Endothelial cell of umbilical vein (primary cell): ENCODE data around the gene SLC24A3. TPM values are rescaled to one million over a fixed set of nuclear protein-coding genes. Genes with fewer than 3 reads are reported as not detected.

ENCODE experiments used
- BruUV-seq: library from RNA; stranded (reverse); fragments of 400-500 nt; replicated peaks from 2 replicates; lab custom pipeline; 2021; lab: Mats Ljungman, UMichigan
- CTCF ChIA-PET: fragments of 300-600, 350-600 bp; sonication (Branson Sonifier 250); formaldehyde crosslinking; loops from one replicate; lab custom pipeline; 2021; ENCODE audit warnings: antibody characterized with exemption, inconsistent platforms; lab: Charles Lee
- POLR2A ChIA-PET: fragments of 300-600, 350-600 bp; sonication (Branson Sonifier 250); formaldehyde crosslinking; loops from one replicate; lab custom pipeline; 2021; ENCODE audit warnings: antibody characterized with exemption, inconsistent platforms; lab: Charles Lee
- DNase-seq: peaks from one replicate; pipeline ENCODE4 v3.0.0-alpha.2; 2011; ENCODE audit warnings: low read depth, low spot score
- FAIRE-seq: peaks from 2 replicates; lab custom pipeline; 2011; peaks lifted over from hg19 to GRCh38; lab: Jason Lieb, UNC
- H2AFZ ChIP-seq: 2 replicates; pipeline ENCODE4 v1.6.0; 2012; ENCODE audit warnings: low read depth, low read length, control low read depth, inconsistent platforms
- H3K27ac ChIP-seq: 2 replicates; pipeline ENCODE4 v1.5.1; 2011; ENCODE audit warnings: low read depth, mild to moderate bottlenecking, control low read depth, low read length, moderate library complexity; ENCODE audit not compliant: insufficient read depth
- H3K27me3 ChIP-seq, 2 experiments: 2 replicates each; pipeline versions ENCODE4 v1.6.0 to v1.6.1; 2011; ENCODE audit warnings: low read length in 2 of 2, mixed read lengths in 1 of 2; ENCODE audit not compliant: control insufficient read depth in 2 of 2, insufficient read depth in 2 of 2
- H3K36me3 ChIP-seq, 2 experiments: 2 replicates in 1 of 2; 3 replicates in 1 of 2; pipeline ENCODE4 v1.5.1; 2011; ENCODE audit warnings: low read length in 2 of 2, mild to moderate bottlenecking in 1 of 2, moderate library complexity in 1 of 2; ENCODE audit not compliant: control insufficient read depth in 2 of 2, insufficient read depth in 2 of 2; ENCODE audit errors: extremely low read depth in 1 of 2
- H3K4me1 ChIP-seq: 3 replicates; pipeline ENCODE4 v1.5.1; 2011; ENCODE audit warnings: mild to moderate bottlenecking, low read length; ENCODE audit not compliant: control insufficient read depth, insufficient read depth; ENCODE audit errors: extremely low read depth
- H3K4me2 ChIP-seq: 2 replicates; pipeline ENCODE4 v1.6.1; 2011; ENCODE audit warnings: low read length, control low read depth, mixed read lengths; ENCODE audit not compliant: insufficient read depth
- H3K4me3 ChIP-seq, 3 experiments: fragments of 200-600 bp in 1 of 3; sonication (generic), shearing (Covaris generic) in 1 of 3; replicated peaks in 1 of 3; 2 replicates each; pipeline ENCODE4 v1.5.1; 2011 to 2016; ENCODE audit warnings: control low read depth in 3 of 3, low read length in 3 of 3, mild to moderate bottlenecking in 2 of 3, inconsistent platforms in 1 of 3, low read depth in 1 of 3, moderate library complexity in 1 of 3; ENCODE audit not compliant: insufficient read depth in 1 of 3
- H3K79me2 ChIP-seq: 2 replicates; pipeline ENCODE4 v1.6.0; 2012; ENCODE audit warnings: low read length, inconsistent platforms; ENCODE audit not compliant: control insufficient read depth, insufficient read depth
- H3K9ac ChIP-seq: replicated peaks from 2 replicates; pipeline ENCODE3; 2011; ENCODE audit warnings: low read length, control low read depth; ENCODE audit not compliant: insufficient read depth; ENCODE audit errors: extremely low read depth
- H3K9me1 ChIP-seq: replicated peaks from 3 replicates; pipeline ENCODE4 v1.6.0; 2011; ENCODE audit warnings: mild to moderate bottlenecking, low read length; ENCODE audit not compliant: control insufficient read depth, insufficient read depth; ENCODE audit errors: extremely low read depth
- H3K9me3 ChIP-seq: replicated peaks from 2 replicates; pipeline ENCODE4 v1.5.1; 2012; ENCODE audit warnings: low read length, inconsistent platforms; ENCODE audit not compliant: control insufficient read depth, insufficient read depth
- H4K20me1 ChIP-seq: replicated peaks from 2 replicates; pipeline ENCODE3; 2011; ENCODE audit warnings: mild to moderate bottlenecking, low read length; ENCODE audit not compliant: control insufficient read depth, insufficient read depth; ENCODE audit errors: extremely low read depth
- CTCF ChIP-seq, 2 donors: IDR thresholded peaks; 1 replicate in 1 of 2; 2 replicates in 1 of 2; pipeline ENCODE4 v1.5.1; 2011; ENCODE audit warnings: low read length in 2 of 2, mild to moderate bottlenecking in 2 of 2, moderate library complexity in 2 of 2, control low read depth in 1 of 2, inconsistent platforms in 1 of 2, low read depth in 1 of 2; ENCODE audit not compliant: insufficient read depth in 1 of 2; ENCODE audit errors: extremely low read depth in 1 of 2
- EZH2 ChIP-seq: IDR thresholded peaks from 2 replicates; pipeline ENCODE4 v1.6.1; 2012; ENCODE audit warnings: borderline replicate concordance, low read depth, mild to moderate bottlenecking, moderate library complexity, low read length, inconsistent platforms; ENCODE audit not compliant: severe bottlenecking
- FOS ChIP-seq: IDR thresholded peaks from 2 replicates; pipeline ENCODE4 v1.6.1; 2011; ENCODE audit warnings: mild to moderate bottlenecking, low read length, moderate library complexity, borderline replicate concordance; ENCODE audit not compliant: insufficient read depth
- GATA2 ChIP-seq: IDR thresholded peaks from 2 replicates; pipeline ENCODE4 v1.7.0; 2011; ENCODE audit warnings: low read depth, mild to moderate bottlenecking, moderate library complexity, mixed read lengths, low read length; ENCODE audit not compliant: insufficient read length, insufficient read depth
- JUN ChIP-seq: IDR thresholded peaks from 2 replicates; pipeline ENCODE4 v1.6.1; 2011; ENCODE audit warnings: borderline replicate concordance, low read depth; ENCODE audit not compliant: insufficient read length, insufficient read depth
- MAX ChIP-seq: IDR thresholded peaks from 2 replicates; pipeline ENCODE4 v1.6.1; 2011; ENCODE audit not compliant: insufficient read depth, insufficient read length
- MYC ChIP-seq: IDR thresholded peaks from one replicate; pipeline ENCODE4 v1.6.1; 2011; ENCODE audit warnings: mild to moderate bottlenecking, low read depth, low read length
- POLR2A ChIP-seq: IDR thresholded peaks from 2 replicates; pipeline ENCODE4 v1.6.1; 2012; ENCODE audit warnings: low read depth, mild to moderate bottlenecking, control low read depth, low read length
- POLR2AphosphoS5 ChIP-seq: IDR thresholded peaks from 2 replicates; pipeline ENCODE4 v1.6.1; 2012; ENCODE audit warnings: low read depth, mild to moderate bottlenecking, control low read depth, low read length, moderate library complexity; ENCODE audit not compliant: insufficient read depth
- dilution Hi-C: fragments of 300-500 bp; cut with MboI; formaldehyde crosslinking; loops from one replicate; pipeline ENCODE4 v1.15.0; 2019; ENCODE audit warnings: low sequenced_read_pairs; ENCODE audit not compliant: extremely low pct_ligation_motif_present
- intact Hi-C: fragments of 100-400 bp; cut with micrococcal nuclease; formaldehyde crosslinking; loops from one replicate; pipeline ENCODE4 v1.10.0; 2022
- polyA plus RNA-seq, 4 experiments: library from polyadenylated mRNA; depleted of rRNA in 3 of 4; stranded (reverse) in 3 of 4; unstranded in 1 of 4; fragments of >200 nt; gene quantifications; 2 replicates each; pipeline versions ENCODE4 v1.2.1 to v1.2.3, GENCODE V29; 2011 to 2012; ENCODE audit warnings: missing spikeins in 1 of 4
- total RNA-seq: library from RNA; stranded (reverse); gene quantifications from 2 replicates; pipeline ENCODE4 v1.2.3, GENCODE V29; 2021

The SLC24A3 gene
- total and polyA plus RNA-seq, 2 donors (not counting 3 experiments of a cell fraction or from before 2014, with no cell fraction given): not detected

GRCh38 chr20:19354950-19355349 is 142.5 kb downstream of the SLC24A3 start:
- TF ChIP-seq POLR2A (no peak), MAX (no peak), POLR2AphosphoS5 (no peak), MYC (no peak), GATA2 (no peak), FOS (no peak), JUN (no peak), EZH2 (no peak), CTCF (IDR thresholded peaks at IDR 0.05; ENCODE audit: extremely low read depth in 1 of 2, insufficient read depth in 1 of 2, low read depth in 1 of 2, low read length in 2 of 2) (no peak)
- no peaks in the 10 kb centered on the region for H3K9me1 ChIP-seq
- H3K79me2 ChIP-seq: no peaks in the 10 kb centered on the region
- H2AFZ ChIP-seq: no peak overlapping the region
- no TSS peak for BruUV-seq
- H3K27ac ChIP-seq: no peak overlapping the region
- H3K4me1 ChIP-seq: no peaks in the 10 kb centered on the region
- H3K9me3 ChIP-seq: no peaks in the 10 kb centered on the region
- no peaks in the 10 kb centered on the region for H3K27me3 ChIP-seq
- DNase-seq (no peak), FAIRE-seq (no peak)
- POLR2A ChIA-PET: no interaction called here
- no peak overlapping the region for H3K9ac ChIP-seq
- intact Hi-C loops: no loop called here
- no peak overlapping the region for H3K4me2 ChIP-seq
- H3K36me3 ChIP-seq: no peaks in the 10 kb centered on the region
- no peak overlapping the region for H3K4me3 ChIP-seq
- H4K20me1 ChIP-seq: no peaks in the 10 kb centered on the region
- CTCF ChIA-PET: no interaction called here
- dilution Hi-C loops: no loop called here
